Natural killer cell treated with Interleukin-12 subunit alpha and Interleukin-12 subunit beta and Interleukin-15 and Interleukin-18, amount 100 ng/mL, for 72 hours (primary cell): Measurements from ENCODE around the gene SPON2. TPM values are rescaled to one million over a fixed set of nuclear protein-coding genes. Genes with fewer than 3 reads are reported as not detected.
A peak's percentile ranks its signal among the peaks of the same experiment; 100 is the strongest.

Source experiments
- ATAC-seq, 2 donors: fragments of 150-1000 bp; cut with Tn5 transposase in 1 of 2; sonication (Bioruptor Pico), chemical (Tn5 transposase) in 1 of 2; 2 replicates each; pipeline ENCODE4 v1.10.0; 2021
- DNase-seq: peaks from one replicate; pipeline ENCODE4 v3.0.0; 2022; ENCODE audit warnings: low spot score
- H3K27ac Mint-ChIP-seq, 2 donors: 1 replicate in 1 of 2; 2 replicates in 1 of 2; pipeline ENCODE4 v1.8.0; 2022; ENCODE audit warnings: mixed read lengths in 2 of 2, mild to moderate bottlenecking in 1 of 2, moderate library complexity in 1 of 2
- H3K27me3 Mint-ChIP-seq, 2 donors: 1 replicate in 1 of 2; 2 replicates in 1 of 2; pipeline ENCODE4 v1.8.0; 2022; ENCODE audit warnings: mixed read lengths in 2 of 2
- H3K36me3 Mint-ChIP-seq: one replicate; pipeline ENCODE4 v1.8.0; 2022; ENCODE audit warnings: mixed read lengths
- H3K4me1 Mint-ChIP-seq, 2 donors: 1 replicate in 1 of 2; 2 replicates in 1 of 2; pipeline ENCODE4 v1.8.0; 2022; ENCODE audit warnings: low read depth in 2 of 2, mixed read lengths in 2 of 2, mild to moderate bottlenecking in 1 of 2
- H3K4me3 Mint-ChIP-seq: one replicate; pipeline ENCODE4 v1.8.0; 2022; ENCODE audit warnings: mixed read lengths
- H3K9me3 Mint-ChIP-seq: 2 replicates; pipeline ENCODE4 v1.8.0; 2022; ENCODE audit warnings: mixed read lengths
- total RNA-seq, 2 donors: library from RNA; stranded (reverse); gene quantifications; one replicate each; pipeline ENCODE4 v1.2.3, GENCODE V29; 2022

Gene SPON2
- total RNA-seq, 2 donors from 2014 or later = 1.5 to 13.6 TPM

- no peaks in the 10 kb centered on the region for H3K27me3 Mint-ChIP-seq
- no peak overlapping the region for H3K27ac Mint-ChIP-seq
- H3K4me1 Mint-ChIP-seq = peaks cover 14 to 21% of the 10 kb centered on the region in 2 donors
- peak; percentile 58 for DNase-seq
- no peak for ATAC-seq
- H3K4me3 Mint-ChIP-seq = no peak overlapping the region
- peaks cover 3% of the 10 kb centered on the region for H3K36me3 Mint-ChIP-seq
- H3K9me3 Mint-ChIP-seq = no peaks in the 10 kb centered on the region
Measured at GRCh38 chr4:1212546-1213335, 40.4 kb upstream of the SPON2 start.

- H3K27ac Mint-ChIP-seq = no peak overlapping the region
- peak; percentile 48 for DNase-seq
- peaks cover 6 to 14% of the 10 kb centered on the region in 2 donors for H3K4me1 Mint-ChIP-seq
- H3K27me3 Mint-ChIP-seq = no peaks in the 10 kb centered on the region
- no peaks in the 10 kb centered on the region for H3K9me3 Mint-ChIP-seq
- ATAC-seq = no peak
- H3K4me3 Mint-ChIP-seq = no peak overlapping the region
- H3K36me3 Mint-ChIP-seq = no peaks in the 10 kb centered on the region
Measured at GRCh38 chr4:1211891-1212545, 39.6 kb upstream of the SPON2 start.

GRCh38 chr4:1211371-1211770, 39.0 kb upstream of the SPON2 start:
- Mint-ChIP-seq H3K36me3 (no peaks in the 10 kb centered on the region), H3K27me3 (no peaks in the 10 kb centered on the region), H3K27ac (no peak overlapping the region), H3K4me3 (no peak overlapping the region), H3K9me3 (no peaks in the 10 kb centered on the region), H3K4me1 (peaks cover 1 to 8% of the 10 kb centered on the region in 2 donors)
- ATAC-seq (no peak), DNase-seq (no peak)

- no peaks in the 10 kb centered on the region for H3K36me3 Mint-ChIP-seq
- ATAC-seq (no peak), DNase-seq (peak; percentile 44)
- no peaks in the 10 kb centered on the region for H3K9me3 Mint-ChIP-seq
- H3K27me3 Mint-ChIP-seq = no peaks in the 10 kb centered on the region
- no peak overlapping the region for H3K27ac Mint-ChIP-seq
- no peak overlapping the region for H3K4me3 Mint-ChIP-seq
- peaks cover 0 to 8% of the 10 kb centered on the region in 2 donors for H3K4me1 Mint-ChIP-seq
Measured at GRCh38 chr4:1210971-1211370, 38.6 kb upstream of the SPON2 start.

- DNase-seq (peak; percentile 41), ATAC-seq (no peak)
- Mint-ChIP-seq H3K27me3 (no peaks in the 10 kb centered on the region), H3K4me1 (peaks cover 0 to 8% of the 10 kb centered on the region in 2 donors), H3K4me3 (no peak overlapping the region), H3K27ac (no peak overlapping the region), H3K36me3 (no peaks in the 10 kb centered on the region), H3K9me3 (no peaks in the 10 kb centered on the region)
Measured at GRCh38 chr4:1210241-1210841, 38.0 kb upstream of the SPON2 start.

- H3K27ac Mint-ChIP-seq = no peak overlapping the region
- ATAC-seq = no peak
- no peaks in the 10 kb centered on the region for H3K36me3 Mint-ChIP-seq
- H3K4me1 Mint-ChIP-seq = peaks cover 1 to 10% of the 10 kb centered on the region in 2 donors
- H3K4me3 Mint-ChIP-seq = no peak overlapping the region
- H3K27me3 Mint-ChIP-seq = no peaks in the 10 kb centered on the region
- H3K9me3 Mint-ChIP-seq = no peaks in the 10 kb centered on the region
- peak; percentile 53 for DNase-seq
Measured at GRCh38 chr4:1209821-1210220, 37.4 kb upstream of the SPON2 start.

GRCh38 chr4:1208970-1209704, 36.8 kb upstream of the SPON2 start:
- no peak overlapping the region for H3K27ac Mint-ChIP-seq

GRCh38 chr4:1208266-1208961, 36.0 kb upstream of the SPON2 start:
- Mint-ChIP-seq H3K4me1 (peaks cover 15 to 24% of the 10 kb centered on the region in 2 donors), H3K27me3 (no peaks in the 10 kb centered on the region), H3K27ac (no peak overlapping the region), H3K36me3 (no peaks in the 10 kb centered on the region), H3K9me3 (no peaks in the 10 kb centered on the region), H3K4me3 (no peak overlapping the region)
- DNase-seq (peak; percentile 57), ATAC-seq (peak in 1 of 2 donors; percentile 5)

More at GRCh38 chr4:1208970-1209704, 36.8 kb upstream of the SPON2 start:
- DNase-seq (peak; percentile 35), ATAC-seq (no peak)
- Mint-ChIP-seq H3K4me3 (no peak overlapping the region), H3K36me3 (no peaks in the 10 kb centered on the region), H3K9me3 (no peaks in the 10 kb centered on the region), H3K27me3 (no peaks in the 10 kb centered on the region), H3K4me1 (peaks cover 8 to 17% of the 10 kb centered on the region in 2 donors)

GRCh38 chr4:1207603-1208265, 35.4 kb upstream of the SPON2 start:
- Mint-ChIP-seq H3K4me1 (peaks cover 20 to 29% of the 10 kb centered on the region in 2 donors), H3K27me3 (no peaks in the 10 kb centered on the region), H3K4me3 (no peak overlapping the region), H3K27ac (no peak overlapping the region), H3K36me3 (no peaks in the 10 kb centered on the region), H3K9me3 (no peaks in the 10 kb centered on the region)
- DNase-seq = peak; percentile 57
- no peak for ATAC-seq

GRCh38 chr4:1207157-1207470, 34.7 kb upstream of the SPON2 start:
- DNase-seq = peak; percentile 56
- Mint-ChIP-seq H3K9me3 (no peaks in the 10 kb centered on the region), H3K4me3 (no peak overlapping the region), H3K4me1 (peaks cover 24 to 32% of the 10 kb centered on the region in 2 donors), H3K27ac (no peak overlapping the region), H3K36me3 (no peaks in the 10 kb centered on the region), H3K27me3 (no peaks in the 10 kb centered on the region)
- ATAC-seq = no peak

GRCh38 chr4:1206299-1207156, 34.1 kb upstream of the SPON2 start:
- Mint-ChIP-seq H3K4me1 (peaks cover 30 to 36% of the 10 kb centered on the region in 2 donors), H3K36me3 (no peaks in the 10 kb centered on the region), H3K9me3 (no peaks in the 10 kb centered on the region), H3K4me3 (no peak overlapping the region), H3K27me3 (no peaks in the 10 kb centered on the region), H3K27ac (no peak overlapping the region)
- DNase-seq = peak; percentile 55
- ATAC-seq = no peak

GRCh38 chr4:1205586-1206298, 33.4 kb upstream of the SPON2 start:
- Mint-ChIP-seq H3K9me3 (no peaks in the 10 kb centered on the region), H3K4me1 (peaks cover 30 to 36% of the 10 kb centered on the region in 2 donors), H3K27me3 (no peaks in the 10 kb centered on the region), H3K36me3 (no peaks in the 10 kb centered on the region), H3K27ac (no peak overlapping the region), H3K4me3 (no peak overlapping the region)
- ATAC-seq (no peak), DNase-seq (peak; percentile 55)
